K562 treated with DMSO at 1 percent for 24 hours (cell line): ENCODE results near the gene RPS6KA2. TPM values are rescaled to one million over a fixed set of nuclear protein-coding genes. Genes with fewer than 3 reads are reported as not detected.

Source experiments
- total RNA-seq: library from RNA; unstranded; fragments of 300-600 nt; gene quantifications from 2 replicates; pipeline ENCODE4 v1.2.3, GENCODE V29; 2022; ENCODE audit warnings: low read depth; ENCODE audit not compliant: insufficient read depth

The RPS6KA2 gene
- 0.25 and 3.5 TPM in 2 replicates for total RNA-seq

DNA sequence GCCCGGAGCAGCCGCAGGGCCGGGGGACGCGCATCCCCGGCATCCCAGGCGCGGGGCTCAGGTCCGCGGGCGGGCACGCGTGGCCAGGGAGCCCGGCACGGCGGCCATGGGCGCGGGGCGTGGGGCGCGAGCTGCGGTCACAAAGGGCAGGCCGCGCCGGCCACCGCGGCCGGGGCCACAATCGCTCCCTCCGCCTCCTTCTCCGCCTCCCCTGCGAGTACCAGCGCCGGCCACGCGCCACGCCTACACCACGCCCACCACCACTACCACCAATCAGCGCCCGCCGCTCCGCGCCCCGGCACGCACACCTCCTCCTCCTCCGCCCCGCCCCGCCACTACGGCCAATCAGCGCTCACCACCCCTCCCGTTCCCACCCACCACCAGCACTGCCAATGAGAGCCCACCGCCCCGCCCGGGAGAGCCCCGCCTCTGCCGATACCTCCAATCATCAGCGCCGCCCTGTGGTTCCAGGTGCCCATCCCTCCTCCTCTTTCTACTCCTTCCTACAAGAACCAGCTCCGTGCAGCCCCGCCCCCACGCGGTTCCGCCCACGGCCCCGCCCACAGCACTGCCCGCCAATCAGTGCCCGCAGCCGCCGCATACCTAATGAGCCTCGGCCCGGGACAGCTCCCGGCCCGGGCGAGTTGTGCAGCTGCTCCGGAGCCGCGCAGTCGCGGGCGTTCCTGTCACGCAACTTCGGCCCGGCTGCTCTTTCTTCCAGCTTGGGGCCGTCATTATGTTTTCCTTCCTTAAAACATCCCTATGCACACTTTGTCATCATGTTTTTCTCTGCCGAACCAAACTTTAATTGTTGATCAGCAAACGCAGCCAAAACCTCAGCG is at the start of gene RPS6KA2:
TSS of gene RPS6KA2 (minus strand) at position 219 of the 842 bp plus-strand sequence. CDS start 232 bp downstream, outside the sequence.

DNA sequence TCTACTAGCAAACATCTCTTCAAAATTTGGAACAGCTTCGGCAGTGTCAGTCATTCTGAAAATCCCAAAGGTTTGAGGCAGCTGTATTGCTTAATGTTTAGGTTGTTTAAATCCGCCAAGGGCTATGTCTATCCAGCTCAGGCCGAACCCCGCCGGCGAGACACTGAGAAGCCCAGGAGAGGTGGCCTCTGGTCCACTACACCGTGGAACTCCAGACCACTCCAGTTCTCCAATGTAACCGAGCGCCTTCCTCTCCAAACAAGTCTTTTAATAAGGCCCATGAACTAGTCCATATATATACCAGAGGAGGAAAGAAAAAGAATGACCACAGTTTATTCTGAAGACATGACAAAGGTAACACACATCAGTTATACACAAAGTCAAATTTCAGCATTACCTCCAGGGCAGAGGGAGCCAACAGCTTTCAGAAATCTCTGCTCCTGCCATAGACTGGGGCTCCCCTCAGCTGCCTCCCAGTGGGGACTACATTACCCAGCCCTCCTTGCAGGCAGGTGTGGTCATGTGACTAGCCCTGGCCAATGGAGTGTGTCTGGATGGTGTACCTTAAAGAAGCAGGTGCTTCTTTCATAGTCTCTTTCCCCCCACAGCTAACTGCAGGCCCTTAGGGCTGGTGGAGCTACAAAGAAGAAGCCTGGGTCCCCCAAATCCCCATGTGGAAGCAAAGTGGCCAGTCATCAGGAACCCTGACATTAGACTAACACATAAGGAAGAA is 40.5 kb downstream of the RPS6KA2 start, which contains the start of gene RAMACL:
TSS of gene RAMACL (minus strand) at position 255 of the 733 bp plus-strand sequence. CDS start at position 54, 201 bp downstream.

DNA sequence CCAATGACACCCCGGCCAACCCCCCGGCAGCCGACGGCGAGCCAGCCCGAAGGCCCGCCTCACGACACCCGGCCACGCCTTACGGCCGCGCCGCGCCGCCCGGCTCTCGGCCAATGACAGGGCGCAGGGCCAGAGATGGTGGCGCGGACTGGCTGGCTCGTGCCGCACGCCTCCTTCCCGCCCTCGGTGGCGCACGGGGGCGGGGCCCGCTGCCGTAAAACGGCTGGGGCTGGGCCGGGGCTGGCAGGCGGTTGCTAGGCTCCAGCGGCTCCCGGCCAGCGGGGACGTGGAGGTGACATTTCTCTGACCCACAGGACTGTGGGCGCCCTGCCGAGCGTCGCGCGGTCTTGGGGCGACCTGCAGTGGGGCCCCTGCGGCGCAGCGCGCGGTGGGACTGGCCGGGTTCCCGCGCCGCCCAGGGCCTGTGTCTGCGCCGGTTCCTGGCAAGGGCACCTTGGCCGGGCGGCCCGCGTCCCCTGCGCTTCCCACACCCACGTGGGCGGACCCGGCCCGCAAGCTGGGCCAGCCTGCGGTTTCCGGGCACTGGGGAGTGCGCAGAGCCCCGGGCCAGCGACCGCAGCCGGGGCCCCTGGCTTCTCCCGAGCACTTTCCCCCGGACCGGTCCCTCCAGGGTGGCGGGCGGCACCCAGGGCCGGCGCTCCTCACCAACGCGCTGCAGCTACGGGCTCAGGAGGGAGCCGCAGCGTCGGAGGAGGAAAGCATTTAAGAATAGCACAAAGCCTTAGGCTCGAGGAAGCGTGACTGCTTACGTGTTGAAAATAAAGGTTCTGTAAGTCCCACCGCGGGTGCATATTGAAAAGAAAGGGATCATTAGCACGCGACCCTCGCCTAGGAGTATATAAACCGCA is 243.9 kb downstream of the RPS6KA2 start, which contains the start of gene MPC1:
TSS of gene MPC1 (minus strand) at position 8 of the 869 bp plus-strand sequence. CDS start 64 bp downstream, outside the sequence.

Other genes starting within 250 kb of the RPS6KA2 start
- 76.9 and 82.5 TPM in 2 replicates for gene MPC1, start 244.3 kb downstream of the RPS6KA2 start, total RNA-seq
- gene RAMACL, start 40.6 kb downstream of the RPS6KA2 start, total RNA-seq = not detected in 2 replicates